K562 (cell line): ENCODE results near the gene RALGAPB. TPM values are rescaled to one million over a fixed set of nuclear protein-coding genes. Genes with fewer than 3 reads are reported as not detected.

Experiments used
- ARHGAP35 ChIP-seq: fragments of 450-650 bp; IDR thresholded peaks from 2 replicates; pipeline ENCODE4 v1.6.1; 2018; ENCODE audit not compliant: partially characterized antibody
- ARID2 ChIP-seq: fragments of 450-650 bp; IDR thresholded peaks from 2 replicates; pipeline ENCODE4 v1.6.1; 2017; ENCODE audit warnings: antibody characterized with exemption, mild to moderate bottlenecking
- ARID3A ChIP-seq: IDR thresholded peaks from 2 replicates; pipeline ENCODE4 v1.6.1; 2012; ENCODE audit warnings: low read depth, low read length, improper control_type of control experiment, borderline replicate concordance
- CHD4 ChIP-seq: fragments of 200-600 bp; sonication (generic); IDR thresholded peaks from 3 replicates; pipeline ENCODE4 v1.6.1; 2012; ENCODE audit warnings: low read depth, mild to moderate bottlenecking, mixed read lengths, low read length, inconsistent platforms; ENCODE audit not compliant: insufficient read depth, insufficient replicate concordance, poor library complexity, severe bottlenecking
- GTF3C2 ChIP-seq: IDR thresholded peaks from 3 replicates; pipeline ENCODE4 v1.6.1; 2011; ENCODE audit warnings: borderline replicate concordance, mild to moderate bottlenecking, moderate library complexity; ENCODE audit not compliant: insufficient read length; ENCODE audit errors: extremely low read depth
- HDAC1 ChIP-seq, 2 experiments: fragments of 450-650 bp; IDR thresholded peaks; 2 replicates each; pipeline ENCODE4 v1.6.1; 2016 to 2017; ENCODE audit warnings: inconsistent platforms in 1 of 2, mild to moderate bottlenecking in 1 of 2, moderate library complexity in 1 of 2
- HLTF ChIP-seq: fragments of 450-650 bp; IDR thresholded peaks from 2 replicates; pipeline ENCODE4 v1.6.1; 2016
- KAT7 ChIP-seq: sonication (generic); formaldehyde crosslinking; IDR thresholded peaks from 2 replicates; pipeline ENCODE4 v1.8.0; 2022; ENCODE audit warnings: missing genetic modification reagents, mild to moderate bottlenecking, borderline replicate concordance
- KAT8 ChIP-seq: fragments of 450-650 bp; IDR thresholded peaks from 2 replicates; pipeline ENCODE4 v1.6.1; 2016; ENCODE audit warnings: low read depth, mild to moderate bottlenecking
- MNT ChIP-seq, 2 experiments: fragments of 450-650 bp; conservative IDR thresholded peaks; 2 replicates each; pipeline ENCODE4 v1.6.1; 2017; ENCODE audit warnings: mild to moderate bottlenecking in 2 of 2, moderate library complexity in 2 of 2
- MTA2 ChIP-seq: fragments of 450-650 bp; IDR thresholded peaks from 2 replicates; pipeline ENCODE4 v1.6.1; 2016; ENCODE audit warnings: low read depth
- MYC ChIP-seq, 2 experiments: fragments of 250-450 bp in 1 of 2; sonication (Bioruptor Pico) in 1 of 2; IDR thresholded peaks; 2 replicates each; pipeline versions ENCODE4 v1.5.1 to v1.6.1; 2012 to 2021; ENCODE audit warnings: low read depth in 2 of 2, borderline replicate concordance in 1 of 2, improper control_type of control experiment in 1 of 2, low read length in 1 of 2, mild to moderate bottlenecking in 1 of 2, moderate library complexity in 1 of 2
- PRMT5 ChIP-seq: sonication (generic); formaldehyde crosslinking; IDR thresholded peaks from 2 replicates; pipeline ENCODE4 v1.5.0; 2020; ENCODE audit warnings: missing genetic modification reagents
- RBM25 ChIP-seq: fragments of 200-400 bp; formaldehyde crosslinking; IDR thresholded peaks from 2 replicates; pipeline ENCODE4 v1.6.1; 2018; ENCODE audit warnings: low read length, low read depth, moderate library complexity; ENCODE audit not compliant: severe bottlenecking
- RBM39 ChIP-seq: fragments of 200-400 bp; formaldehyde crosslinking; optimal IDR thresholded peaks from 2 replicates; pipeline ENCODE3; 2018; ENCODE audit warnings: low read depth, low read length
- SRSF7 ChIP-seq: fragments of 200-400 bp; formaldehyde crosslinking; optimal IDR thresholded peaks from 2 replicates; pipeline ENCODE3; 2017; ENCODE audit warnings: mild to moderate bottlenecking, low read depth, low read length
- TRIM28 ChIP-seq: fragments of 450-650 bp; IDR thresholded peaks from 2 replicates; pipeline ENCODE4 v1.6.1; 2017
- TSC22D4 ChIP-seq: fragments of 450-650 bp; IDR thresholded peaks from 2 replicates; pipeline ENCODE4 v1.6.1; 2016; ENCODE audit warnings: missing genetic modification characterization, missing biosample characterization, control low read depth
- ZNF277 ChIP-seq: fragments of 250-450 bp; sonication (Bioruptor Pico); IDR thresholded peaks from 2 replicates; pipeline ENCODE4 v1.8.0; 2022; ENCODE audit warnings: inconsistent platforms, mild to moderate bottlenecking, moderate library complexity, borderline replicate concordance
- ZNF717 ChIP-seq: fragments of 250-450 bp; sonication (Bioruptor Pico); IDR thresholded peaks from 2 replicates; pipeline ENCODE4 v1.5.0; 2021
- polyA plus RNA-seq, 8 experiments: library from polyadenylated mRNA; depleted of rRNA in 4 of 8; stranded (reverse) in 5 of 8; unstranded in 3 of 8; fragments of >200 nt; fragmentation: Nextera tagmentation in 2 of 8; fragmentation: Illumina TruSeq in 1 of 8; extraction: Ambion mirVana in 2 of 8; extraction: Trizol in 1 of 8; gene quantifications; 2 replicates each; pipeline versions ENCODE4 v1.2.1 to v1.2.3, GENCODE V29; 2011 to 2014; ENCODE audit warnings: inconsistent platforms in 1 of 8, missing spikeins in 1 of 8
- total RNA-seq, 7 experiments: library from RNA; depleted of rRNA in 6 of 7; stranded (reverse); fragments of >200 nt in 6 of 7; fragmentation: Illumina TruSeq in 2 of 7; extraction: Trizol in 2 of 7; gene quantifications; 2 replicates each; pipeline versions ENCODE4 v1.2.1 to v1.2.3, GENCODE V29; 2011 to 2021; ENCODE audit warnings: low replicate concordance in 1 of 7

The RALGAPB gene
- total and polyA plus RNA-seq, 9 of the 15 experiments (the other 6 are each of a cell fraction or from before 2014, with no cell fraction given) = 4.3 to 25.6 (median 13.6) TPM

- TF ChIP-seq ZNF277 (CRISPR knock-in tag) (no peak), MTA2 (no peak), ARID3A (0 out of 2 replicates have a peak, but pooled peaks have one; percentile 16), ARID2 (no peak), RBM25 (no peak), HDAC1 (IDR thresholded peaks at IDR 0.05) (peak in 1 of 2 experiments; percentile 77; a peak in 2 of 4 replicates), CHD4 (no peak), SRSF7 (no peak), ARHGAP35 (no peak), MYC (IDR thresholded peaks at IDR 0.05; ENCODE audit: low read depth, low read length) (peak; percentile 94), MYC (CRISPR knock-in tag; IDR thresholded peaks at IDR 0.05; ENCODE audit: borderline replicate concordance, low read depth) (peak; percentile 80; the same call in 1 of the 2 replicates), TSC22D4 (tag) (no peak), KAT7 (peak; percentile 89; the same call in 1 of the 2 replicates), KAT8 (no peak), ZNF717 (CRISPR knock-in tag) (no peak), HLTF (peak; percentile 78; the same call in 1 of the 2 replicates), MNT (conservative IDR thresholded peaks at IDR 0.05) (peak; percentile 70 to 88; a peak in 3 of 4 replicates), TRIM28 (no peak), GTF3C2 (no peak), RBM39 (no peak), PRMT5 (CRISPR knock-in tag) (0 out of 2 replicates have a peak, but pooled peaks have one; percentile 36)
Measured at GRCh38 chr20:38446441-38447209, 26.0 kb upstream of the RALGAPB start (continued).
